A549 (cell line): ENCODE data around the gene TUBGCP2. TPM values are rescaled to one million over a fixed set of nuclear protein-coding genes. Genes with fewer than 3 reads are reported as not detected.
A peak's percentile ranks its signal among the peaks of the same experiment; 100 is the strongest.

Source experiments
- ATAC-seq, 2 experiments: fragments of 200-7000 bp in 1 of 2; fragments of >200 bp in 1 of 2; cut with Nextera tagmentation in 1 of 2; cut with Tn5 transposase in 1 of 2; 3 replicates each; pipeline versions ENCODE4 v1.8.0 to v1.9.1; 2018 to 2020; ENCODE audit warnings: mild to moderate bottlenecking in 1 of 2, moderate library complexity in 1 of 2
- CTCF ChIA-PET: fragments of 300-600 bp; sonication (Branson Sonifier 250); formaldehyde crosslinking; extraction: SDS; loops from one replicate; lab custom pipeline; 2021; ENCODE audit warnings: antibody characterized with exemption, inconsistent platforms; lab: Yijun Ruan, JAX
- POLR2A ChIA-PET: fragments of 350-600 bp; formaldehyde crosslinking; extraction: SDS; loops from one replicate; lab custom pipeline; 2021; ENCODE audit warnings: antibody characterized with exemption, inconsistent platforms; lab: Yijun Ruan, JAX
- DNase-seq, 2 experiments: peaks; one replicate each; pipeline versions ENCODE4 v3.0.0 to v3.0.0-alpha.2; 2011 to 2016; ENCODE audit warnings: low read depth in 1 of 2, low spot score in 1 of 2
- FAIRE-seq: peaks from 2 replicates; lab custom pipeline; 2011; peaks lifted over from hg19 to GRCh38; lab: Jason Lieb, UNC
- H3K27ac ChIP-seq, 2 experiments: fragments of >200 bp; sonication (Bioruptor Twin); formaldehyde crosslinking; 3 replicates each; pipeline ENCODE4 v1.5.1; 2016 to 2017
- H3K4me1 ChIP-seq: fragments of >200 bp; sonication (Bioruptor Twin); formaldehyde crosslinking; 3 replicates; pipeline ENCODE4 v1.6.1; 2016
- H3K4me2 ChIP-seq: fragments of >200 bp; sonication (Bioruptor Twin); formaldehyde crosslinking; 3 replicates; pipeline ENCODE4 v1.6.1; 2016
- H3K4me3 ChIP-seq: fragments of >200 bp; sonication (Bioruptor Twin); formaldehyde crosslinking; 3 replicates; pipeline ENCODE4 v1.5.1; 2016
- H3K9me3 ChIP-seq: fragments of >200 bp; sonication (Bioruptor Twin); formaldehyde crosslinking; 3 replicates; pipeline ENCODE4 v1.6.1; 2016
- CEBPB ChIP-seq, 2 experiments: fragments of >200 bp in 1 of 2; sonication (Bioruptor Twin) in 1 of 2; formaldehyde crosslinking in 1 of 2; IDR thresholded peaks; 2 replicates each; pipeline ENCODE4 v1.6.1; 2012 to 2016
- CHD4 ChIP-seq: fragments of 200-600 bp; sonication (generic); IDR thresholded peaks from 2 replicates; pipeline ENCODE4 v1.6.1; 2016; ENCODE audit warnings: antibody characterized with exemption, mild to moderate bottlenecking, borderline replicate concordance
- E2F6 ChIP-seq: IDR thresholded peaks from 2 replicates; pipeline ENCODE4 v1.6.1; 2012; ENCODE audit warnings: low read depth, borderline replicate concordance
- EHF ChIP-seq: fragments of 250-450 bp; sonication (Bioruptor Pico); IDR thresholded peaks from 2 replicates; pipeline ENCODE4 v1.5.0; 2020; ENCODE audit warnings: mild to moderate bottlenecking
- EP300 ChIP-seq, 2 experiments: fragments of >200 bp; sonication (Bioruptor Twin); formaldehyde crosslinking; IDR thresholded peaks; 2 replicates in 1 of 2; 3 replicates in 1 of 2; pipeline ENCODE4 v1.6.1; 2016 to 2017
- ESRRA ChIP-seq: fragments of 150-350 bp; IDR thresholded peaks from 2 replicates; pipeline ENCODE4 v1.6.1; 2014; ENCODE audit warnings: mild to moderate bottlenecking, low read length, borderline replicate concordance
- FOSL2 ChIP-seq, 2 experiments: fragments of 450-650 bp in 1 of 2; fragments of >200 bp in 1 of 2; sonication (Bioruptor Twin) in 1 of 2; formaldehyde crosslinking; IDR thresholded peaks; 2 replicates each; pipeline versions ENCODE4 v1.5.0 to v1.6.1; 2016 to 2020; ENCODE audit warnings: mild to moderate bottlenecking in 1 of 2, moderate library complexity in 1 of 2
- GATA3 ChIP-seq: IDR thresholded peaks from 2 replicates; pipeline ENCODE4 v1.6.1; 2012; ENCODE audit warnings: borderline replicate concordance
- HDAC2 ChIP-seq: fragments of 200-600 bp; sonication (generic); IDR thresholded peaks from 2 replicates; pipeline ENCODE4 v1.6.1; 2016
- HMGXB4 ChIP-seq: fragments of 250-450 bp; sonication (Bioruptor Pico); IDR thresholded peaks from 2 replicates; pipeline ENCODE4 v1.5.0; 2021; ENCODE audit warnings: mild to moderate bottlenecking, moderate library complexity, borderline replicate concordance
- HOXA7 ChIP-seq: fragments of 250-450 bp; sonication (Bioruptor Pico); IDR thresholded peaks from 2 replicates; pipeline ENCODE4 v1.5.0; 2020; ENCODE audit warnings: mild to moderate bottlenecking, moderate library complexity
- HOXB13 ChIP-seq: fragments of 250-450 bp; sonication (Bioruptor Pico); IDR thresholded peaks from 2 replicates; pipeline ENCODE4 v1.5.0; 2020; ENCODE audit warnings: low read depth, mild to moderate bottlenecking, moderate library complexity
- JUN ChIP-seq, 2 experiments: fragments of >200 bp; sonication (Bioruptor Twin); formaldehyde crosslinking; IDR thresholded peaks; 2 replicates in 1 of 2; 3 replicates in 1 of 2; pipeline ENCODE4 v1.6.1; 2016 to 2017
- JUNB ChIP-seq: fragments of >200 bp; sonication (Bioruptor Twin); formaldehyde crosslinking; IDR thresholded peaks from 2 replicates; pipeline ENCODE4 v1.6.1; 2016
- MAX ChIP-seq: IDR thresholded peaks from 2 replicates; pipeline ENCODE4 v1.6.1; 2012
- NFE2L2 ChIP-seq: fragments of 150-350 bp; conservative IDR thresholded peaks from 2 replicates; pipeline ENCODE4 v1.6.1; 2014; ENCODE audit warnings: low read length
- NPAS2 ChIP-seq: fragments of 250-450 bp; sonication (Bioruptor Pico); IDR thresholded peaks from 2 replicates; pipeline ENCODE4 v1.8.0; 2022; ENCODE audit warnings: mild to moderate bottlenecking, moderate library complexity, borderline replicate concordance
- POLR2A ChIP-seq: IDR thresholded peaks from 2 replicates; pipeline ENCODE4 v1.6.1; 2012; ENCODE audit warnings: mild to moderate bottlenecking, low read length
- RAD21 ChIP-seq, 2 experiments: fragments of >200 bp in 1 of 2; sonication (Bioruptor Twin) in 1 of 2; formaldehyde crosslinking in 1 of 2; IDR thresholded peaks in 1 of 2; conservative IDR thresholded peaks in 1 of 2; 2 replicates in 1 of 2; 3 replicates in 1 of 2; pipeline ENCODE4 v1.6.1; 2012 to 2018; ENCODE audit warnings: inconsistent platforms in 1 of 2
- RCOR1 ChIP-seq: fragments of 150-350 bp; IDR thresholded peaks from 2 replicates; pipeline ENCODE4 v1.6.1; 2014; ENCODE audit warnings: antibody characterized with exemption, low read length, low read depth
- RNF2 ChIP-seq: fragments of 200-600 bp; sonication (generic); IDR thresholded peaks from 2 replicates; pipeline ENCODE4 v1.6.1; 2016; ENCODE audit warnings: low read depth, mild to moderate bottlenecking, antibody characterized with exemption, moderate library complexity, borderline replicate concordance
- USF2 ChIP-seq: fragments of 450-650 bp; IDR thresholded peaks from 2 replicates; pipeline ENCODE4 v1.6.1; 2014; ENCODE audit warnings: antibody characterized with exemption
- ZC3H11A ChIP-seq: fragments of 450-650 bp; IDR thresholded peaks from 2 replicates; pipeline ENCODE4 v1.6.1; 2014; ENCODE audit warnings: antibody characterized with exemption, mild to moderate bottlenecking
- ZNF302 ChIP-seq: fragments of 250-450 bp; sonication (Bioruptor Pico); IDR thresholded peaks from 2 replicates; pipeline ENCODE4 v1.9.0; 2021; ENCODE audit warnings: inconsistent platforms, mild to moderate bottlenecking, moderate library complexity
- WGBS: methylation state at CpG from one replicate; pipeline ENCODE4 v1.1.6; 2017; ENCODE audit errors: missing lambda C conversion rate; 5-methylcytosine and 5-hydroxymethylcytosine counted together
- polyA plus RNA-seq, 4 experiments: library from polyadenylated mRNA; depleted of rRNA in 3 of 4; stranded (reverse); fragments of >200 nt; fragmentation: RNase III in 1 of 4; extraction: RNeasy Plus Mini Kit Qiagen cat#74134 plus additional on column Dnase treatment in 1 of 4; gene quantifications; 2 replicates in 3 of 4; 3 replicates in 1 of 4; pipeline ENCODE4 v1.2.3, GENCODE V29; 2011 to 2017

Gene TUBGCP2
- polyA plus RNA-seq, 2 of the 4 experiments (the other 2 are of a cell fraction), result 33.6 to 44.5 TPM

GRCh38 chr10:133258818-133259601, 49.7 kb downstream of the TUBGCP2 start:
- Histone ChIP-seq H3K4me1 (peaks cover 42% of the 10 kb centered on the region), H3K27ac (peak overlapping the region; percentile 80 to 91), H3K4me2 (peak overlapping the region; percentile 78), H3K9me3 (no peaks in the 10 kb centered on the region), H3K4me3 (no peak overlapping the region)
- no peak for FAIRE-seq
- 49% methylated on average over 12 of the region's 24 CpGs for WGBS
- ChIA-PET CTCF (interaction anchor here (0.6 to 4.0 kb wide), 12 partner anchors 13 to 116 kb away, joined by 3 to 22 read pairs (median 5); no protein-coding TSS in a partner anchor), POLR2A (interaction anchor here (1.1 kb wide), 1 partner anchor 49 kb away, joined by 3 read pairs; no protein-coding TSS in a partner anchor)
- no peak for TF ChIP-seq EP300 (IDR thresholded peaks at IDR 0.05)
- TF ChIP-seq RAD21 (conservative IDR thresholded peaks at IDR 0.05 in 1 of 2, IDR thresholded peaks at IDR 0.05 in 1 of 2), result no peak
- TF ChIP-seq HDAC2, result no peak
- TF ChIP-seq HOXB13 (CRISPR knock-in tag), result no peak
- no peak for TF ChIP-seq RNF2
- TF ChIP-seq E2F6, result peak; percentile 38; the same call in 1 of the 2 replicates
- TF ChIP-seq ZNF302 (CRISPR knock-in tag), result no peak
- no peak for TF ChIP-seq HOXA7 (CRISPR knock-in tag)
- TF ChIP-seq MAX, result peak; percentile 74
- 0 out of 2 replicates have a peak, but pooled peaks have one; percentile 14 for TF ChIP-seq JUNB
- TF ChIP-seq CHD4, result no peak
- no peak for TF ChIP-seq NFE2L2
- TF ChIP-seq FOSL2 (IDR thresholded peaks at IDR 0.05), result peak; percentile 30; the same call in 1 of the 2 replicates
- peak; percentile 81 for TF ChIP-seq FOSL2 (CRISPR knock-in tag; IDR thresholded peaks at IDR 0.05)
- TF ChIP-seq JUN (IDR thresholded peaks at IDR 0.05), result peak in 1 of 2 experiments; percentile 27; a peak in 1 of 5 replicates
- peak; percentile 25; the same call in 1 of the 2 replicates for TF ChIP-seq USF2
- TF ChIP-seq RCOR1, result no peak
- peak in 1 of 2 experiments; percentile 25; a peak in 2 of 4 replicates for TF ChIP-seq CEBPB (IDR thresholded peaks at IDR 0.05)
- no peak for TF ChIP-seq GATA3
- no peak for TF ChIP-seq HMGXB4 (CRISPR knock-in tag)
- TF ChIP-seq ZC3H11A, result no peak
- peak; percentile 77 to 88 for DNase-seq
- ATAC-seq, result peak; percentile 7 to 28

- Histone ChIP-seq H3K27ac (peak overlapping the region; percentile 80 to 91), H3K4me1 (peaks cover 41% of the 10 kb centered on the region), H3K4me2 (peak overlapping the region; percentile 78), H3K9me3 (no peaks in the 10 kb centered on the region), H3K4me3 (no peak overlapping the region; the same call in 2 of the 3 replicates)
- no peak for DNase-seq
- CTCF ChIA-PET, result interaction anchor here (0.7 to 4.6 kb wide), 20 partner anchors 12 to 665 kb away, joined by 3 to 39 read pairs (median 5); partner anchors contain the start of gene ADAM8
- FAIRE-seq, result no peak
- TF ChIP-seq NPAS2, result no peak
- no peak for TF ChIP-seq EHF (CRISPR knock-in tag)
- no peak for TF ChIP-seq ESRRA
- no peak for TF ChIP-seq POLR2A
- WGBS, result 86% methylated on average over 1 of the region's 21 CpGs
- ATAC-seq, result peak; percentile 2 to 20
- POLR2A ChIA-PET, result no interaction called here
Observed at GRCh38 chr10:133258066-133258817, 50.4 kb downstream of the TUBGCP2 start.
